MCF 10A (cell line): ENCODE measurements around the gene LMO2. TPM values are rescaled to one million over a fixed set of nuclear protein-coding genes. Genes with fewer than 3 reads are reported as not detected.

Experiments
- BruUV-seq: library from RNA; stranded (reverse); fragments of 400-500 nt; replicated peaks from 2 replicates; lab custom pipeline; 2021; lab: Mats Ljungman, UMichigan
- CTCF ChIA-PET: fragments of 300-600 bp; sonication (Branson Sonifier 250); formaldehyde crosslinking; extraction: SDS; loops from one replicate; lab custom pipeline; 2021; ENCODE audit warnings: antibody characterized with exemption, inconsistent platforms; lab: Yijun Ruan, JAX
- POLR2A ChIA-PET: fragments of 300-600, 350-650 bp; sonication (Branson Sonifier 250); formaldehyde crosslinking; extraction: SDS; loops from one replicate; lab custom pipeline; 2020; ENCODE audit warnings: antibody characterized with exemption, inconsistent platforms; lab: Yijun Ruan, JAX
- DNase-seq: peaks from one replicate; pipeline ENCODE4 v3.0.0-alpha.2; 2018; ENCODE audit not compliant: unreplicated experiment
- H3K27ac Mint-ChIP-seq: one replicate; pipeline ENCODE4 v1.8.0; 2022; ENCODE audit warnings: mild to moderate bottlenecking, low read depth, mixed read lengths; ENCODE audit not compliant: unreplicated experiment
- H3K27me3 Mint-ChIP-seq: one replicate; pipeline ENCODE4 v1.8.0; 2022; ENCODE audit warnings: mixed read lengths; ENCODE audit not compliant: insufficient read depth, unreplicated experiment
- H3K36me3 Mint-ChIP-seq: one replicate; pipeline ENCODE4 v1.8.0; 2022; ENCODE audit warnings: mild to moderate bottlenecking, moderate library complexity, mixed read lengths; ENCODE audit not compliant: insufficient read depth, unreplicated experiment
- H3K4me1 Mint-ChIP-seq: one replicate; pipeline ENCODE4 v1.8.0; 2022; ENCODE audit warnings: mixed read lengths; ENCODE audit not compliant: insufficient read depth, unreplicated experiment
- H3K4me3 Mint-ChIP-seq: one replicate; pipeline ENCODE4 v1.8.0; 2022; ENCODE audit warnings: mild to moderate bottlenecking, moderate library complexity, mixed read lengths; ENCODE audit not compliant: unreplicated experiment
- H3K9me3 Mint-ChIP-seq: one replicate; pipeline ENCODE4 v1.8.0; 2022; ENCODE audit warnings: mixed read lengths; ENCODE audit not compliant: unreplicated experiment
- intact Hi-C: fragments of 100-400 bp; cut with micrococcal nuclease; formaldehyde crosslinking; loops from 2 replicates; pipeline ENCODE4 v1.14.1; 2022
- total RNA-seq: library from RNA; stranded (reverse); gene quantifications from 2 replicates; pipeline ENCODE4 v1.2.3, GENCODE V29; 2022
- TF ChIP-seq, protein P1 (sequence below): fragments of 200-600 bp; IDR thresholded peaks from one replicate; pipeline ENCODE4 v1.8.0; 2022; ENCODE audit warnings: antibody characterized with exemption, mild to moderate bottlenecking; ENCODE audit not compliant: unreplicated experiment

LMO2 gene
- total RNA-seq, 1 experiment from 2014 or later = 0.89 TPM

DNA sequence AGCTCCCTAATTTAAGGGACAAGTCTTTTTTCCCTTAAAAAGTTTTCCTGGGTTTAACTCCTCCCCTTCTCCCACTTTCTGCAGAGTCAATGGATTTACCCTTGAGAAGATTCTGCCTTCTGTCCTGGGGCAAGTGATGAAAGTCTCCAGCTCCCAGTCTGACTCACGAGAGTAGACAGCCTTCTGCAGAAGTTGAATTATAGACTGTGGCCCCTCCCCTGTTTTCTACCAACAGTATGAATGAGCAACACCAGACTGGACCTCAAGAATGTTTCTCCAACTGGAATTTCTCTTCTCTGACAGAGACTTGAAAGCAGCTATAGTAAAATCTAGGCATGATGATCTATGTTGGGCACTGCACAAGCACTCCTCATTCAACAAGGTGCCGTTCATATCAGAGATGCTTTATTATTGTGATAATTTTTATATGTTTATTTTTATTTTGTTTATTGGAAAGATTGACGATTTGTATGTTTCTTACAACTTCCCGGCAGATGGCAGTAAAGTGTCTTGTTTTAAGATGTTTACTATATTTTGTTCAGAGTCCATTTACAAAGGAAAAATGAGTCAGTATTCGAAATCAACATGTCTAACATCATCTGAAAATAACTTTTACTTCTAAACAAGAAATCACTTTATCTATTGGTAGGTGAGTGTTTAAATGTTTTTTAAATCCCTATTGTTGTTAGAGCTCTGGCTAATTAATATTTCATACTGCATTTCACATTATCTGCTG is 56.6 kb downstream of the LMO2 start:
- ChIA-PET CTCF (interaction anchor here (0.5 to 4.1 kb wide), 31 partner anchors 8 to 662 kb away, joined by 3 to 41 read pairs (median 4); no protein-coding TSS in a partner anchor), POLR2A (interaction anchor here (0.5 to 2.2 kb wide), 11 partner anchors 13 to 1468 kb away, joined by 3 to 7 read pairs (median 3); partner anchors contain the start of gene CD59)
- Mint-ChIP-seq H3K36me3 (no peaks in the 10 kb centered on the region), H3K9me3 (no peaks in the 10 kb centered on the region), H3K27me3 (peaks cover 20% of the 10 kb centered on the region), H3K4me1 (peaks cover 12% of the 10 kb centered on the region), H3K4me3 (no peak overlapping the region), H3K27ac (no peak overlapping the region)
- DNase-seq = peak; percentile 59
- intact Hi-C loops = loop anchor here (1.0 kb wide), 2 partner anchors 136 to 524 kb away; no protein-coding TSS in a partner anchor
- BruUV-seq = no TSS peak
- TF ChIP-seq, protein P1, sequence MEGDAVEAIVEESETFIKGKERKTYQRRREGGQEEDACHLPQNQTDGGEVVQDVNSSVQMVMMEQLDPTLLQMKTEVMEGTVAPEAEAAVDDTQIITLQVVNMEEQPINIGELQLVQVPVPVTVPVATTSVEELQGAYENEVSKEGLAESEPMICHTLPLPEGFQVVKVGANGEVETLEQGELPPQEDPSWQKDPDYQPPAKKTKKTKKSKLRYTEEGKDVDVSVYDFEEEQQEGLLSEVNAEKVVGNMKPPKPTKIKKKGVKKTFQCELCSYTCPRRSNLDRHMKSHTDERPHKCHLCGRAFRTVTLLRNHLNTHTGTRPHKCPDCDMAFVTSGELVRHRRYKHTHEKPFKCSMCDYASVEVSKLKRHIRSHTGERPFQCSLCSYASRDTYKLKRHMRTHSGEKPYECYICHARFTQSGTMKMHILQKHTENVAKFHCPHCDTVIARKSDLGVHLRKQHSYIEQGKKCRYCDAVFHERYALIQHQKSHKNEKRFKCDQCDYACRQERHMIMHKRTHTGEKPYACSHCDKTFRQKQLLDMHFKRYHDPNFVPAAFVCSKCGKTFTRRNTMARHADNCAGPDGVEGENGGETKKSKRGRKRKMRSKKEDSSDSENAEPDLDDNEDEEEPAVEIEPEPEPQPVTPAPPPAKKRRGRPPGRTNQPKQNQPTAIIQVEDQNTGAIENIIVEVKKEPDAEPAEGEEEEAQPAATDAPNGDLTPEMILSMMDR = peak; percentile 45

DNA sequence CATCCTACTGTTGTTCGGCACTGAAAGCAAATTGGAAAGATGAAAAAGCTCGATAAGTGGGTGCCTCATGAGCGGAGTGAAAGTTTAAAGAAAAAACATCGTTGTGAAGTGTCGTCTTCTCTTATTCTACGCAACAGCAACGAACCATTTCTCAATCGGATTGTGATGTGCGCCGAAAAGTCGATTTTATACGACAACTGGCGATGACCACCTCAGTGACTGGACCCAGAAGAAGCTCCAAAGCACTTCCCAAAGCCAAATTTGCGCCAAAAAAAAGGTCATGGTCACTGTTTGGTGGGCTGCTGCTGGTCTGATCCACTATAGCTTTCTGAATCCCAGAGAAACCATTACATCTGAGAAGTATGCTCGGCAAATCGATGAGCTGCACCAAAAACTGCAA is 59.2 kb downstream of the LMO2 start:
- no peak overlapping the region for H3K27ac Mint-ChIP-seq
- peaks cover 18% of the 10 kb centered on the region for H3K4me1 Mint-ChIP-seq
- no TSS peak for BruUV-seq
- ChIA-PET CTCF (interaction anchor here (0.6 to 4.1 kb wide), 5 partner anchors 16 to 138 kb away, joined by 3 to 41 read pairs (median 4); no protein-coding TSS in a partner anchor), POLR2A (interaction anchor here (0.7 to 1.0 kb wide), 2 partner anchors 13 to 38 kb away, joined by 3 to 5 read pairs; no protein-coding TSS in a partner anchor)
- no peaks in the 10 kb centered on the region for H3K9me3 Mint-ChIP-seq
- H3K4me3 Mint-ChIP-seq = no peak overlapping the region
- intact Hi-C loops = no loop called here
- DNase-seq = no peak
- H3K27me3 Mint-ChIP-seq = peaks cover 4% of the 10 kb centered on the region
- TF ChIP-seq, protein P1 = no peak
- no peaks in the 10 kb centered on the region for H3K36me3 Mint-ChIP-seq

GRCh38 chr11:33830903-33831648 is 60.8 kb downstream of the LMO2 start:
- ChIA-PET POLR2A (interaction anchor here (1.9 kb wide), 1 partner anchor 24 kb away, joined by 6 read pairs; no protein-coding TSS in a partner anchor), CTCF (interaction anchor here (0.6 to 11.3 kb wide), 10 partner anchors 23 to 534 kb away, joined by 3 to 202 read pairs (median 5); partner anchors contain the start of gene CD59)
- no peak overlapping the region for H3K27ac Mint-ChIP-seq
- H3K4me1 Mint-ChIP-seq = peaks cover 18% of the 10 kb centered on the region
- no peaks in the 10 kb centered on the region for H3K36me3 Mint-ChIP-seq
- no peaks in the 10 kb centered on the region for H3K9me3 Mint-ChIP-seq
- no TSS peak for BruUV-seq
- H3K4me3 Mint-ChIP-seq = no peak overlapping the region
- intact Hi-C loops = no loop called here
- DNase-seq = peak; percentile 43
- H3K27me3 Mint-ChIP-seq = peaks cover 15% of the 10 kb centered on the region
- TF ChIP-seq, protein P1 = no peak
